Skeletal muscle tissue (tissue), 4 donors: ENCODE measurements around the gene ADAMTSL5. TPM values are rescaled to one million over a fixed set of nuclear protein-coding genes. Genes with fewer than 3 reads are reported as not detected.
A peak's percentile ranks its signal among the peaks of the same experiment; 100 is the strongest.

ENCODE experiments used
- H3K27ac ChIP-seq: one replicate; pipeline ENCODE4 v1.7.0; 2013; ENCODE audit warnings: mild to moderate bottlenecking, low read depth, low read length, inconsistent platforms
- H3K27me3 ChIP-seq, 3 donors: one replicate each; pipeline ENCODE4 v1.7.0; 2013; ENCODE audit warnings: low read length in 3 of 3; ENCODE audit not compliant: control insufficient read depth in 3 of 3, insufficient read depth in 3 of 3
- H3K36me3 ChIP-seq, 3 donors: one replicate each; pipeline ENCODE4 v1.7.0; 2013; ENCODE audit warnings: low read length in 3 of 3; ENCODE audit not compliant: control insufficient read depth in 3 of 3, insufficient read depth in 3 of 3
- H3K4me1 ChIP-seq, 3 donors: one replicate each; pipeline ENCODE4 v1.7.0; 2013; ENCODE audit warnings: low read length in 3 of 3, mild to moderate bottlenecking in 3 of 3; ENCODE audit not compliant: control insufficient read depth in 3 of 3, insufficient read depth in 3 of 3
- H3K4me3 ChIP-seq, 3 donors: one replicate each; pipeline ENCODE4 v1.7.0; 2013; ENCODE audit warnings: low read length in 3 of 3
- H3K9ac ChIP-seq, 3 donors: one replicate each; pipeline ENCODE4 v1.7.0; 2013; ENCODE audit warnings: low read length in 3 of 3, mild to moderate bottlenecking in 3 of 3, moderate library complexity in 2 of 3, low read depth in 1 of 3
- H3K9me3 ChIP-seq, 3 donors: one replicate each; pipeline ENCODE4 v1.7.0; 2013; ENCODE audit warnings: low read length in 3 of 3; ENCODE audit not compliant: control insufficient read depth in 3 of 3
- total RNA-seq: library from RNA; depleted of rRNA; stranded (reverse); fragments of >200 nt; gene quantifications from one replicate; pipeline ENCODE4 v1.2.3, GENCODE V29; 2014
- donor health status: Osteomylitis.

ADAMTSL5 gene
- total RNA-seq, 1 donor from 2014 or later: 3.1 TPM

DNA sequence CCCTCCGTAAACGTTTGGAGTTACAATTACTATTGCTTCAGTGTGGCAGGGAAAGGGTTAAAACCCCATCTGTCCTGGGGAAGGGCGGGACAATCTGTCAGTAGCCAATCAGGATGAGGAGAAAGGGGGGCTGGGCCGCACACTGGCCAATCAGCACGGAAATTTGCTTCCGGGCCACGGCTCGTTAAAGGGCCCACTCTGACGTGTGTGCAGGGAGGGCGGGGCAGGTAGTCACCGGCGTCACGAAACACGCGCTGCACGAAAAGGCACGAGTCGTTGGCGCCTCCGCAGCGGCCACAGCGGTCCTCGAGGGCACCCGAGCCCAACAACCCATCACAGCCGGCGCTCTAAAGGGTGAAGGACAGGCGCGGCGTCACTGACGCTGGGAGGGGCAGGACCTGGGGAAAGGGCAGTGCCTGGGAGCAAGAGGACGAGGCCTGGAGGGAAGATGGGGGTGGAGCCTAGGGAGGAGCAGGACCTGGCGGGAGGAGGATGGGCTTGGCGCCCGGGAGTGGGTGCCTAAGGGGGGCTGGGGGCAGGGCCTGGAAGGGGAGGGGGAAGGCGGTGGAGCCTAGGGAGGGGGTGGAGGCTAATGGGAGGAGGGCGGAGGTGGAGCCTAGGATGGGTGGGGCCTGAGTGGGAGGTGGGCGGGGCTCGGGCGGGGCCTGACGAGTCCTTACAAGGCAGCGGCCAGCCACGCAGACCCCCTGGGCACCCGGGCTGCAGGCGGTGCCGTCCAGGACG lies 4.9 kb downstream of the ADAMTSL5 start:
- Histone ChIP-seq H3K4me3 (peak overlapping the region; percentile 65 to 73 (median 72)), H3K36me3 (peaks cover 4 to 17% (median 5%) of the 10 kb centered on the region in 3 donors), H3K27me3 (peaks cover 11 to 13% (median 12%) of the 10 kb centered on the region in 3 donors), H3K9ac (peak overlapping the region in 2 of 3 donors; percentile 51 to 82), H3K4me1 (peaks cover 13 to 31% (median 31%) of the 10 kb centered on the region in 3 donors), H3K27ac (peak overlapping the region; percentile 85), H3K9me3 (no peaks in the 10 kb centered on the region)

DNA sequence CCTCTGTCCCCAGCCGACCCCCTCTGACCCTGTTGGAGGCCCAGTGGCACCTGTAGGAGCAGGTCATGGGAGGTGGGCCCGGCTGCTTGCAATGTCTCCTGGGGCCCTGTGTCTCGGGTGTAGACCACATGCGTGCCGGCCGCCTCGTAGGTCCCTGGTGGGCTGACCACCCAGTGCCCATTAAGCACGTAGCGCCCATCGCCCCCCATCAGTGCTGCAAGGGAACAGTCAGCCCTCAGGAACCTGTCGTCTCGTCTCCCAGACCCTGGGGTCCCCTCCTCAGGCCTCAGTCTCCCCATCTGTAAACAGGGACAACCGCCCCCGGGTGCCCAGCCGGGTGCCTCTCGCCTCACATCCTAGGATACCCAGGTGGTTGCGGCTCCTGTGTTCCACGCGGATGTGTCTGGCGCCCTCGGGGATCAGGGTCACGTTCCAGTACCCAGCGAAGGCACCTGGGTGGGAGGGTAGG lies 5.6 kb downstream of the ADAMTSL5 start:
- H3K36me3 ChIP-seq: peaks cover 4 to 17% (median 5%) of the 10 kb centered on the region in 3 donors
- H3K9me3 ChIP-seq: no peaks in the 10 kb centered on the region
- peaks cover 15 to 17% (median 16%) of the 10 kb centered on the region in 3 donors for H3K27me3 ChIP-seq
- peak overlapping the region; percentile 8 to 73 (median 65) for H3K4me3 ChIP-seq
- peak overlapping the region; percentile 85 for H3K27ac ChIP-seq
- H3K9ac ChIP-seq: peak overlapping the region in 2 of 3 donors; percentile 23 to 82
- peaks cover 14 to 33% (median 29%) of the 10 kb centered on the region in 3 donors for H3K4me1 ChIP-seq

DNA sequence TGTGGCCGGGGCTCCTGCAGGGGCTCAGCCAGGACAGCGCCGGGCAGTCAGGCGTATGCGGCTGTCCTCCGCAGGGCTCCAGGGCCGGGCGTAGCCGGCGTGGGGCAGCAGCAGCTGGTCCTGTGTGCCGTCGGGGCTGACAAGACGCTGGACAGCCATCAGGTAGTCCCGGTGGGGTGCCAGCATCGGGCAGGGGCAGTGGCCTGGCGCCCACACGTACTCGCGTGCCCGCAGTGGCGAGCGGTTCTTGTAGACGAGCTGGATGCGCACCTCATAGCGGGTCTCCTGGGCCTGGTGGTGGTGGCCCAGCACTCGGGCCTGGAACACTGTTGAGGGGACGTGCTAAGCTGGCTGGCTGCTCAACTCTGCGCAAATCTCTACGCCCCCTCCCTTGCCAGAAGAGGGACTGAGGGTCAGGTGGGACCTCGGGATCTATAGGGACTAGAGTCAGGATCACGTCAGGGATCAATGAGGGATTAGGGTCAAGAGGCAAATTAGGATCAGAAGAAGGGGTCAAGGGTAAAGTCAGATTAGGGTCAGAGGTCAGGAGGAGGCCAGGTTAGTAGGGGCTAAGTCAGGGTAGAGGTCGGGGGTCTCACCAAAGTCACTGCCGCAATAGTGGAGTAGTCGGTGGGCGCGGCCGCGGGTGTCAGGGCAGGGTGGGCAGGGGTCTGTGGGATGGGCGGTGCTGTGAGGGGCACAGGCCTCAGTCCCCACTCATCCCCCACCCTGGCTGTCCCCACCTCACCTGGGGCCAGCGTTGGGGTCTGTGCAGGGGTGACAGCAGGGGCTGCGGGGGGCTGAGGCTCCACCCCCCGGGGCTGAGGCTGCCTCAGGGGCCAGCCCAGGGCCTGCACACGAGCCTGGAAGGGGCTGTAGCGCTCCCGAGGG lies 6.6 kb downstream of the ADAMTSL5 start:
- Histone ChIP-seq H3K27ac (no peak overlapping the region), H3K27me3 (peaks cover 16 to 17% (median 17%) of the 10 kb centered on the region in 3 donors), H3K4me3 (no peak overlapping the region), H3K4me1 (peaks cover 14 to 28% (median 24%) of the 10 kb centered on the region in 3 donors), H3K9me3 (no peaks in the 10 kb centered on the region), H3K9ac (no peak overlapping the region), H3K36me3 (peaks cover 4 to 17% (median 5%) of the 10 kb centered on the region in 3 donors)

DNA sequence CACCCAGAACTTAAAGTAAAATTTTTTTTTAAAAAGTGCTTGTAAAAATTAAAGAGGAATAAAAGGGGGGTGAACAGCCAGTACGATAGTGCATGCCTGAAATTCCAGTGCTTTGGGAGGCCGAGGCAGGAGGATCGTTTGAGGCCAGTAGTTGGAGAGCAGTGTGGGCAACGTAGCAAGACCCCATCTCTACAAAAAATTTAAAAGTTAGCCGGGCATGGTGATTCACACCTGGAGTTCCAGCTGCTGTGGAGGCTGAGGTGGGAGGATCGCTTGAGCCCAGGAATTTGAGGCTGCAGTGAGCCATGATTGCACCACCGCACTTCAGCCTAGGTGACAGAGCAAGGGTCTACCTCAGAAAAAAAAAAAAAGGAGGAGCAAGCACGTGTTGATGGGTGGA lies 7.8 kb downstream of the ADAMTSL5 start:
- H3K4me3 ChIP-seq: no peak overlapping the region
- H3K36me3 ChIP-seq: peaks cover 4 to 17% (median 5%) of the 10 kb centered on the region in 3 donors
- no peak overlapping the region for H3K27ac ChIP-seq
- H3K9ac ChIP-seq: no peak overlapping the region
- H3K9me3 ChIP-seq: no peaks in the 10 kb centered on the region
- H3K27me3 ChIP-seq: peaks cover 16 to 21% (median 17%) of the 10 kb centered on the region in 3 donors
- H3K4me1 ChIP-seq: peaks cover 14 to 27% (median 24%) of the 10 kb centered on the region in 3 donors

DNA sequence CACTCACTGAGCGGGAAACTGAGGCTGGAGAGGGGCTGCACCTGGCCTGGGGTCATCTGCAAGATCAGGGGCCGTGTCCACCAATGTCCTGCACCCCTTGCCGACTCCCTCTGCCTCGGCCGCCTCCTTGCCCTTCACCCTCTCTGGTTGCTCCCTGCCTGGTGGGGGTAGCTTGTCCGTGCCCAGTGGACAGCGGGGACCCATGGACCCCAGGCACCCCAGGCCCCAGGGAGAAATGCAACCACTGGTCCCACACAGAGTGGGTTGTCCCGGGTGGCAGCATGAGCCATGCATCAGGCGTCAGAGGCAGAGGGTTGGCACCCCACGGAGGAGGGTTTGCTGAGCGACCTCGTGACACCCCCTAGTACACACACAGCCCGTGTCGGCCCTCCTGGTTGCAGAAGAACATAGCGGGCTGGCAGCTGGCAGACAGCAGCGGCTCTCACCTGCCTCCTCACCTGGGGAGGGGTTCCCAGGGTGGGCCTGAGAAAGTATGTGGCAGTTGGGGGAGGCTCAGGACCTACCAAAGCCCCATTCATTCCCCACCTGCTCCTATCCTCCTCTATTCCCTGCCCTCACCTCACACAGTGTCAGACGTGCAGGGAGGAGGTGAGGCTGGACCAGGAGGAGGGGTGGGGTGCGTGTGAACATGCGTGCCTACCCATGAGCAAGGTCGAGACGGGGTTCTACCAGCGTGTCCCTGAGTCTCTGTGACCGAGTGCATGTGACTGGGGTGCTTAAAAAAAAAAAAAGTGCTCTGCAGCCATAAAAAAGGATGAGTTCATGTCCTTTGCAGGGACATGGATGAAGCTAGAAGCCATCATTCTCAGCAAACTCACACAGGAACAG lies 8.7 kb downstream of the ADAMTSL5 start:
- Histone ChIP-seq H3K9me3 (no peaks in the 10 kb centered on the region), H3K36me3 (peaks cover 4 to 11% (median 5%) of the 10 kb centered on the region in 3 donors), H3K4me1 (peaks cover 14 to 27% (median 21%) of the 10 kb centered on the region in 3 donors), H3K9ac (peak overlapping the region in 1 of 3 donors; percentile 33), H3K4me3 (no peak overlapping the region), H3K27ac (no peak overlapping the region), H3K27me3 (peaks cover 16 to 24% (median 17%) of the 10 kb centered on the region in 3 donors)

DNA sequence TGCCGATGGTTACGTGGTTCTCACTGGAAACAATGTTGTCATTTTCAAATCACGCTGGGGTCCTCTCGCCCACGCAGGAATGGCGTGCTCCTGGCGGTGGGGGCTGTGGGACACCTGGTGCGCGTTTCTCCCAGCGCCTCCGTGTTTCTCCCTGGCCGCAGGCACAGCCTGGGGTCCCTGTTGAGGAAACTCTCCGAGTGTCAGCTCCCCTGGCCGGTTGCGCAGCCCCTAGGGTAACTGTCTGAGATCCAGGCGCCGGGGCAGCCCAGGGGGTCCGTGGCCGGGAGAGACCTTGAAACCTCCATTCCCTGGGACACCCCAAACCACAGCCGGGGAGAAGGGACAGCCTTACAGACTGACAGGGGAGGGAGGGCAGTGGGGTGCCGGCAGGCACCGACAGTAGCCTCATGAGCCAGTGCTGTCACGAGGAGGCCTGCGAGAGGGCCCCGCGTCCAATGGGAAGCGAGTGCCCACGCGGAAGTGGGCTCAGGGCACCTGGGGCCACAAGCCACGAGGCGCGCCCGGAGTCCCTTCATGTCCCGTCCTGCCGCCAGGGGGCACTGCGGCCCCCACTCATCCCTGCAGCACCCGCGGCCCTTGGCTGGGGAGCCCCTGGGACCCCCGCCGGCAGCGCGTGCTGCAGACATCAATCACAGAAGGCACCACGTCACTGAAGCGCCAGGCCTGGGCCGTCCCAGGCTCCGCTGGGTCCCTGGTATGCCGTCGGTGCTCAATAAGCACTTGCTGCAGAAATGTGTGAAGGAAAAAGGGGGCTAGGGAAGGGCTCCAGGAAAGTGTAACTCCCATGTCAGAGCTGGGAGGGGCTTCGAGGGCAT lies 9.5 kb downstream of the ADAMTSL5 start:
- H3K36me3 ChIP-seq: peaks cover 4 to 11% (median 5%) of the 10 kb centered on the region in 3 donors
- H3K9ac ChIP-seq: peak overlapping the region in 1 of 3 donors; percentile 50
- H3K4me3 ChIP-seq: peak overlapping the region in 1 of 3 donors; percentile 29
- H3K27ac ChIP-seq: no peak overlapping the region
- peaks cover 12 to 23% (median 21%) of the 10 kb centered on the region in 3 donors for H3K4me1 ChIP-seq
- peaks cover 16 to 24% (median 17%) of the 10 kb centered on the region in 3 donors for H3K27me3 ChIP-seq
- no peaks in the 10 kb centered on the region for H3K9me3 ChIP-seq

DNA sequence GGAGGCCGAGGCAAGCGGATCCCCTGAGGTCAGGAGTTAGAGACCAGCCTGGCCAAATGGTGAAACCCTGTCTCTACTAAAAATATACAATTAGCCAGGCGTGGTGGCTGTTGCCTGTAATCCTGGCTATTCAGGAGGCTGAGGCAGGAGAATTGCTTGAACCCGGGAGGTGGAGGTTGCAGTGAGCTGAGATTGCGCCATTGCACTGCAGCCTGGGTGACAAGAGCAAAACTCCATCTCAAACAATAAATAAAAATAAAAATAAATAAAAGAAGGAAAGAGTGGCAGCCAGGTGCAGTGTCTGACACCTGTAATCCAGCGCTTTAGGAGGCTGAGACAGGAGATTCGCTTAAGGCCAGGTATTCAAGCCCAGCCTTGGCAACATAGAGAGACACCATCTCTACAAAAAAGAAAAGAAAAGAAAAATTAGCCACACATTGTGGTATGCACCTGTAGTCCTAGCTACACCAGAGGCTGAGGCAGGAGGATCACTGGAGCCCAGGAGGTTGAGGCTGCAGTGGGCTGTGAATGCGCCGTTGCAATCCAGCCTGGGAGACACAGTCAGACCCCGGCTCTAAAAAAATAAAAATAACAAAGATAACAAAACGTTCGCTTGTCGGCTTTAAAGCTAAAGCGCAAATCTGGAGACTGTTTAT lies 10.3 kb downstream of the ADAMTSL5 start:
- Histone ChIP-seq H3K4me3 (no peak overlapping the region), H3K9ac (peak overlapping the region in 1 of 3 donors; percentile 50), H3K4me1 (peaks cover 12 to 22% (median 18%) of the 10 kb centered on the region in 3 donors), H3K27ac (no peak overlapping the region), H3K27me3 (peaks cover 21 to 31% (median 21%) of the 10 kb centered on the region in 3 donors), H3K9me3 (no peaks in the 10 kb centered on the region), H3K36me3 (peaks cover 4 to 11% (median 5%) of the 10 kb centered on the region in 3 donors)

DNA sequence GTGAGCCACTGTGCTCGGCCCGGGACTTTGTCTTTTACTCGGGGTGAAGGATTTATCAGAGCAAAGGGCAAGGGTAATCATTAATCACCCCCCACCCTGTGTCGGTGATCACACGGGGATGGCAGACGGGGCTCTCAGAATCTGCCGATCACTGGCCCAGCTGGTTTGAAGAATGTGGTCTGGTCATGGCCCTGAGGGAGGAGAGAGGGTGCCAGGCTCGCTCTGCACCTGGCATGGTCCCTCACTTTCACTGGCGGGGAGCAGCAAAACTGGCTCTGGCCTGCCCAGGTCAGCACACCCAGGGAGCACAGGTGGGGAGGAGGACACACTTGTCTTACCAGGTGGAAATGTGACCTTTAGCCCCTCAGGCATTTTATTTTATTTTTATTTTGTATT lies 11.6 kb downstream of the ADAMTSL5 start:
- Histone ChIP-seq H3K4me3 (no peak overlapping the region), H3K27me3 (peaks cover 26 to 44% (median 33%) of the 10 kb centered on the region in 3 donors), H3K4me1 (peaks cover 8 to 16% (median 13%) of the 10 kb centered on the region in 3 donors), H3K36me3 (peaks cover 4 to 10% (median 5%) of the 10 kb centered on the region in 3 donors), H3K9me3 (no peaks in the 10 kb centered on the region), H3K27ac (no peak overlapping the region), H3K9ac (no peak overlapping the region)
